ENCODE measurements around the gene COL11A2. TPM values are rescaled to one million over a fixed set of nuclear protein-coding genes. Genes with fewer than 3 reads are reported as not detected.

Gene COL11A2
- total and polyA plus RNA-seq, 2 of the 13 experiments (the other 11 are each of a cell fraction or from before 2014, with no cell fraction given): 0.55 TPM

DNA sequence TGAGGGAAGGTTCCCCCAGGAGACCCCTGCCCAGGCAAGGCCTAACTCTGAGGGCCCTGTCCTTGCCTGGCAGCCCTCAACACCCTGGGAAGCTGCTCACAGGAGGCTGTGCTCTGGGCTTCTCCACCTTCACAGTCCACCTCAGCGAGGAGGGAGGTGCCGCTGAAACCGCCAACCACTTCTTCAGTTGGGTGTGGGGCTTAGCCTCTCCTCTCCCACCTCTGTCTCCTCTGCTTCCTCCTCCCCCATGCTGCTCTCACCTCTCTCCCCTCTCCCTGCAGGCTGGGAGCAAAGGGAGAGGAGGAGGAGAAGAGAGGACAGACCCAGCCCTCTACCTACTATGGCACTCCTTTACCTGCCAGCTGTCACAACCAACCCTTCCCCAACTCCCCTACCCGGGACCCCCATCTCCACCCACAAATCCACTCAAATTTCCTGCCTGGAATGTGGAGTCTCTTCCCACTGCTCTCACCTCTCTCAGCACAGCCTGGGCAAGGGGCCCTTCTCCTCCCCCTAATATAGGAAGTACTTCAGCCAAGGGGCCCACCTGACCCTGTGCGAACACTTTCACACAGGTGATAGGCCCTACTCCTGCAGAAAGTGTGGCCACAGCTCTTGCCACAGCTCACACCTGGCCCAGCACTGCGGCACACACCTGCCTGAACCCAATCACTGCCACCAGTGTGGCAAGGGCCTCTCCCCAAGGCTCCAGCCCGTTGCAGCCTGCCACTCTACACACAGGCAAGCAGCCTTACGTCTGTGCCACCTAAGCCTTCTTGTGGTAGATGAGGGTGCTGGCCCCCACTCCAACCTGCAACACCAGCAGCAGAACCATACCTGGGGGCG is 23.2 kb upstream of the COL11A2 start:
- intact Hi-C loops (cut with micrococcal nuclease; ENCODE audit: unreplicated experiment) (no loop called here), in situ Hi-C loops (cut with HindIII; ENCODE audit: extremely low pct_ligation_motif_present, low pct_unique_long_range_greater_than_20kb) (no loop called here)
- TF ChIP-seq, protein P1, sequence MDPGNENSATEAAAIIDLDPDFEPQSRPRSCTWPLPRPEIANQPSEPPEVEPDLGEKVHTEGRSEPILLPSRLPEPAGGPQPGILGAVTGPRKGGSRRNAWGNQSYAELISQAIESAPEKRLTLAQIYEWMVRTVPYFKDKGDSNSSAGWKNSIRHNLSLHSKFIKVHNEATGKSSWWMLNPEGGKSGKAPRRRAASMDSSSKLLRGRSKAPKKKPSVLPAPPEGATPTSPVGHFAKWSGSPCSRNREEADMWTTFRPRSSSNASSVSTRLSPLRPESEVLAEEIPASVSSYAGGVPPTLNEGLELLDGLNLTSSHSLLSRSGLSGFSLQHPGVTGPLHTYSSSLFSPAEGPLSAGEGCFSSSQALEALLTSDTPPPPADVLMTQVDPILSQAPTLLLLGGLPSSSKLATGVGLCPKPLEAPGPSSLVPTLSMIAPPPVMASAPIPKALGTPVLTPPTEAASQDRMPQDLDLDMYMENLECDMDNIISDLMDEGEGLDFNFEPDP (CRISPR knock-in tag; conservative IDR thresholded peaks at IDR 0.05): 0 out of 2 replicates have a peak, but pooled peaks have one; percentile 19
- TF ChIP-seq RFXANK (CRISPR knock-in tag; IDR thresholded peaks at IDR 0.05): no peak
- no peaks in the 10 kb centered on the region for H3K36me3 ChIP-seq (replicated peaks in 1 of 2; ENCODE audit: control insufficient read depth in 1 of 2, insufficient read depth in 2 of 2, low read length in 2 of 2)
- ChIA-PET POLR2A (no interaction called here), CTCF (ENCODE audit: low intra/inter-chr PET ratio, low total read pairs) (no interaction called here)
- H3K79me2 ChIP-seq (ENCODE audit: insufficient read depth, low read length): no peaks in the 10 kb centered on the region
- no peaks in the 10 kb centered on the region for H4K20me1 ChIP-seq (ENCODE audit: insufficient read depth, low read length)
- ATAC-seq (peak; percentile 29), FAIRE-seq (no peak), DNase-seq (ENCODE audit: low spot score) (no peak)
- H3K4me1 ChIP-seq (ENCODE audit: insufficient read depth, low read length): peaks cover 20% of the 10 kb centered on the region
- H3K9me3 ChIP-seq (ENCODE audit: low read length): no peaks in the 10 kb centered on the region
- 42% methylated on average over 8 of the region's 9 CpGs for WGBS (ENCODE audit: low lambda C conversion rate)
- H3K4me2 ChIP-seq (ENCODE audit: low read depth, low read length): no peak overlapping the region
- H3K27me3 ChIP-seq (ENCODE audit: control insufficient read depth in 1 of 2, insufficient read depth in 2 of 2, low read length in 2 of 2): peaks cover 9 to 52% of the 10 kb centered on the region in 2 experiments; a peak in 4 of 5 replicates
- no peak overlapping the region for H3K9ac ChIP-seq (ENCODE audit: insufficient read depth, low read depth, low read length)
- no peak overlapping the region for H3K27ac ChIP-seq (ENCODE audit: extremely low read length, insufficient read depth, low read length)
- no peak overlapping the region for H2AFZ ChIP-seq (ENCODE audit: low read length)
- no TSS peak for BruUV-seq (replicated peaks)
- no peak overlapping the region for H3K4me3 ChIP-seq (replicated peaks in 1 of 3; ENCODE audit: insufficient read depth in 1 of 3, low read depth in 2 of 3, low read length in 3 of 3)

DNA sequence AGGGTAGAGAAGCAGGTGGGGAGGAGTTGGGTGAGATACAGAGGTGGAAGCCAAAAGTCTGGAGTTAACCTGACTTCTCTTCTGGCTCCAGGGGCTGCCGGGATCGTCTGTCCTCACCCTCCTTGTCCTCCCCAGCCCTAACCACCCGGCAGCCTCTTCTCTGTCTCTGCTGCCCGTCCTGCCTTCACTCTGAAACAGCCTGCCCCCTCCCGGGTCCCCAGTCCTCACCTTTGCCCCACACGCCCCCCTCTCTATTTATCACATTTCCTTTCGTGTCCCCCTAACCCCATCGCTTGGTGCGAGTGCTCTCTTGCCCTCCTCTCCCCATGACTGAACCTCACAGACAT is 21.7 kb upstream of the COL11A2 start:
- 18% methylated on average over 9 of the region's 9 CpGs for WGBS (ENCODE audit: low lambda C conversion rate)
- no peak overlapping the region for H2AFZ ChIP-seq (ENCODE audit: low read length)
- FAIRE-seq (no peak), ATAC-seq (peak; percentile 9), DNase-seq (ENCODE audit: low spot score) (no peak)
- no TSS peak for BruUV-seq (replicated peaks)
- in situ Hi-C loops (cut with HindIII; ENCODE audit: extremely low pct_ligation_motif_present, low pct_unique_long_range_greater_than_20kb) (no loop called here), intact Hi-C loops (cut with micrococcal nuclease; ENCODE audit: unreplicated experiment) (no loop called here)
- CTCF ChIA-PET (ENCODE audit: low intra/inter-chr PET ratio, low total read pairs): interaction anchor here (1.2 kb wide), 1 partner anchor 16 kb away, joined by 3 read pairs; no protein-coding TSS in a partner anchor
- H3K9ac ChIP-seq (ENCODE audit: insufficient read depth, low read depth, low read length): peak overlapping the region; percentile 50; the same call in 1 of the 2 replicates
- no peaks in the 10 kb centered on the region for H3K9me3 ChIP-seq (ENCODE audit: low read length)
- peak overlapping the region; percentile 82 for H3K4me2 ChIP-seq (ENCODE audit: low read depth, low read length)
- peak overlapping the region; percentile 36 to 66 (median 50); a peak in 4 of 6 replicates for H3K4me3 ChIP-seq (replicated peaks in 1 of 3; ENCODE audit: insufficient read depth in 1 of 3, low read depth in 2 of 3, low read length in 3 of 3)
- H3K79me2 ChIP-seq (ENCODE audit: insufficient read depth, low read length): no peaks in the 10 kb centered on the region
- POLR2A ChIA-PET: no interaction called here
- H3K27me3 ChIP-seq (ENCODE audit: control insufficient read depth in 1 of 2, insufficient read depth in 2 of 2, low read length in 2 of 2): peaks cover 9 to 51% of the 10 kb centered on the region in 2 experiments; a peak in 4 of 5 replicates
- H3K27ac ChIP-seq (ENCODE audit: extremely low read length, insufficient read depth, low read length): no peak overlapping the region
- peaks cover 2 to 9% of the 10 kb centered on the region in 2 experiments; a peak in 4 of 5 replicates for H3K36me3 ChIP-seq (replicated peaks in 1 of 2; ENCODE audit: control insufficient read depth in 1 of 2, insufficient read depth in 2 of 2, low read length in 2 of 2)
- H4K20me1 ChIP-seq (ENCODE audit: insufficient read depth, low read length): no peaks in the 10 kb centered on the region
- H3K4me1 ChIP-seq (ENCODE audit: insufficient read depth, low read length): peaks cover 28% of the 10 kb centered on the region
- 0 out of 2 replicates have a peak, but pooled peaks have one; percentile 54 for TF ChIP-seq NRL (CRISPR knock-in tag; IDR thresholded peaks at IDR 0.05; ENCODE audit: borderline replicate concordance)
- TF ChIP-seq PHF8 (CRISPR knock-in tag; IDR thresholded peaks at IDR 0.05): 0 out of 2 replicates have a peak, but pooled peaks have one; percentile 2
- no peak for TF ChIP-seq MXI1 (IDR thresholded peaks at IDR 0.05; ENCODE audit: borderline replicate concordance, low read depth, low read length)
- no peak for TF ChIP-seq ZNF547 (CRISPR knock-in tag; IDR thresholded peaks at IDR 0.05)
- peak; percentile 16 for TF ChIP-seq TEAD3 (CRISPR knock-in tag; optimal IDR thresholded peaks at IDR 0.05; ENCODE audit: borderline replicate concordance)
- TF ChIP-seq, protein P2, sequence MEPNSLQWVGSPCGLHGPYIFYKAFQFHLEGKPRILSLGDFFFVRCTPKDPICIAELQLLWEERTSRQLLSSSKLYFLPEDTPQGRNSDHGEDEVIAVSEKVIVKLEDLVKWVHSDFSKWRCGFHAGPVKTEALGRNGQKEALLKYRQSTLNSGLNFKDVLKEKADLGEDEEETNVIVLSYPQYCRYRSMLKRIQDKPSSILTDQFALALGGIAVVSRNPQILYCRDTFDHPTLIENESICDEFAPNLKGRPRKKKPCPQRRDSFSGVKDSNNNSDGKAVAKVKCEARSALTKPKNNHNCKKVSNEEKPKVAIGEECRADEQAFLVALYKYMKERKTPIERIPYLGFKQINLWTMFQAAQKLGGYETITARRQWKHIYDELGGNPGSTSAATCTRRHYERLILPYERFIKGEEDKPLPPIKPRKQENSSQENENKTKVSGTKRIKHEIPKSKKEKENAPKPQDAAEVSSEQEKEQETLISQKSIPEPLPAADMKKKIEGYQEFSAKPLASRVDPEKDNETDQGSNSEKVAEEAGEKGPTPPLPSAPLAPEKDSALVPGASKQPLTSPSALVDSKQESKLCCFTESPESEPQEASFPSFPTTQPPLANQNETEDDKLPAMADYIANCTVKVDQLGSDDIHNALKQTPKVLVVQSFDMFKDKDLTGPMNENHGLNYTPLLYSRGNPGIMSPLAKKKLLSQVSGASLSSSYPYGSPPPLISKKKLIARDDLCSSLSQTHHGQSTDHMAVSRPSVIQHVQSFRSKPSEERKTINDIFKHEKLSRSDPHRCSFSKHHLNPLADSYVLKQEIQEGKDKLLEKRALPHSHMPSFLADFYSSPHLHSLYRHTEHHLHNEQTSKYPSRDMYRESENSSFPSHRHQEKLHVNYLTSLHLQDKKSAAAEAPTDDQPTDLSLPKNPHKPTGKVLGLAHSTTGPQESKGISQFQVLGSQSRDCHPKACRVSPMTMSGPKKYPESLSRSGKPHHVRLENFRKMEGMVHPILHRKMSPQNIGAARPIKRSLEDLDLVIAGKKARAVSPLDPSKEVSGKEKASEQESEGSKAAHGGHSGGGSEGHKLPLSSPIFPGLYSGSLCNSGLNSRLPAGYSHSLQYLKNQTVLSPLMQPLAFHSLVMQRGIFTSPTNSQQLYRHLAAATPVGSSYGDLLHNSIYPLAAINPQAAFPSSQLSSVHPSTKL (CRISPR knock-in tag; IDR thresholded peaks at IDR 0.05): no peak
- no peak for TF ChIP-seq ZNF224 (CRISPR knock-in tag; IDR thresholded peaks at IDR 0.05)
- no peak for TF ChIP-seq CBX2 (IDR thresholded peaks at IDR 0.05; ENCODE audit: low read depth, low read length)
- 0 out of 2 replicates have a peak, but pooled peaks have one; percentile 43 for TF ChIP-seq CBX2 (CRISPR knock-in tag; IDR thresholded peaks at IDR 0.05; ENCODE audit: low read depth)
- TF ChIP-seq GABPB1 (CRISPR knock-in tag; IDR thresholded peaks at IDR 0.05): peak; percentile 2; the same call in 1 of the 2 replicates
